ENCODE data around the gene ZNF407. TPM values are rescaled to one million over a fixed set of nuclear protein-coding genes. Genes with fewer than 3 reads are reported as not detected.
"Not testable (repeated sequence)": the region's sequence is repeated elsewhere in the genome, so short reads cannot be mapped to it uniquely, and the experiment has no call there.

Gene ZNF407
- total RNA-seq, 1 donor from 2014 or later = 31.4 TPM

DNA sequence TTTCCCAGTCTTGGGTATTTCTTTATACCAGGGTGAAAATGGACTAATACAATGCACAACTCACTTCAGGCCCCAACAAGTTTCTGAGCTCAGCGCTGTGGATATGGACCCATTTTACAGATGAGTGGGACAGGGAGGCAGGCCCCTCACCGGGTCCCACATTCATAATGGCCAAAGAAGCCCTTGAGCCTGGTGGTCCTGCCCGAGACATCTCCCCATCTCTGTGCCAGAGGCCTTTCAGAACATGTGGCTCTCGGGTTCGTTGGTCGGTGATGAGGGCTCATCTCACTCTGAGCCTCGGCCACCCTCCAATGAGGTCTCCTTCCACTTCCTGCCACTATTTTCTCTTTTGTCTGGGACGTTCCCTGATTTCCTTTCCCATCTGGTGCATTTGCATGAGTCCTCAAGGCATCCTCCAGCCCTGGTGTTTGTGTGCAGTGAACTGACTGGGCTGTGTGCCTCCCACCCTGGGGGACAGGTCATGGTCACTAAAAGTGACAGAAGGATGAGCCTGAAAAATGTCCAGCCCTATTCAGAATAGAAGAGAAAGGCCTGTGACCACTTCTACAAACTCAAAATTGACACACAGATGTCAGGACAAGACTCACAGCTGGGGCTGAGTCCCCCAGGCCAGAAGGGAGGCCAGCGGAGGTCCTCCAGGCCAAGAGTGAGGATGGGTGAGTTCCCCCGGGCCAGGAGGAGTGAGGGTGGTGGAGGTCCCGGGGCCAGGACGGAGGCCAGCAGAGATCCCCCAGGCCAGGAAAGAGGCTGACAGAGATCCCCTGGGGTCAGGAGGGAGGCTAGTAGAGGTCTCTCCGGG, 476.7 kb downstream of the ZNF407 start:
- DNase-seq = no peak

DNA sequence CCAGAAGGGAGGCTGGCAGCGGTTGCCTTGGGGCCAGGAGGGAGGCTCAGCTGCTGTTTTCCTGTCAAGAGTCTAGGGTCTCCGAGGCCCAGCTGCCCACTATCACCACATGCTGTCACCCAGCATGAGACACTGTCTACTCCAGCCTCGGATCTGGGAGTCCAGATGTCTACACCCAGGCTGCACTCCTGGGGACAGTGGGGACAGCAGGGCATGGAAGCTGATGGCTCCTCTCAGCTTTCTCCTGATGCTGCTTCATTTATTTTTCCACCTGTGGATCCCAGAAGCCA, 477.3 kb downstream of the ZNF407 start:
- no peak for DNase-seq

DNA sequence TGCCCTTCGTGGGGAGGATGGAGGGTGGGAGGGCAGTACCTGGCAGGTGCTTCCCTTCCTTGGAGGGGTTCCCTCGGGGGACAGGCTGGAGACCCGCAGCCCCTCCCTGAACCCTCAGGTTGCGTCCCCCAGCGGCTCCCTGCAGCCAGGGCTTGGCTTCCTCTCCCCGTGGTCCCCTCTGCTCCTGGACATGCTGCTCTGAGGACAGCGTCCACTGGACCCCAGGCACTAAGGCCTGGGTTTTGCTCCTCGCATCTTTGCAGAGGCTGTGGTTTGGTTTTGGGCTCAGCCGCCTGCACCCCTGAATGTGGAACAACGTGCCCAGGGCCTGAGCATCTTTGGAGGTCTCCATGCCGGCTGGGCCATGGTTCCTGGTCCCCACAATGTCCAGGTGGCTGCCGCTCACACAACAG, 477.8 kb downstream of the ZNF407 start:
- no peak for DNase-seq

DNA sequence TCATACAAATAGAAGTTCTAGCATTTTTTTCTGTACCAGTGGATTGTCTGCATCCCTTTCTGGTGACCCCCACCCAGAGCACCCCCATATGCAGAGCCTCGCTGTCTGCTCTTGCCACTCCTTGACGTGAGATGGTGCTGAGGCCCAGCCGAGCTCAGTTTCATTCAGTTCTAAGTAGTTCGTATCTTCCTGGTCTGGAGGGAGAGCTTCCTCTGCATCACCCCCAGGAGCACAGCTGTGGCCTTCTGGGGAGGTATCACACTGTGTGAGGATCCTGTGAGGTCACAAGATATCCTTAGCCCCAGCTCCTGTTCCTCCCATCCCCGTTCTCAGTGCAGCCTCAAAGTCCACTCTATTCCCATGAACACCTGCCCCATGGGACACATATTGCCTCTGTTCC, 478.6 kb downstream of the ZNF407 start:
- DNase-seq = no peak

DNA sequence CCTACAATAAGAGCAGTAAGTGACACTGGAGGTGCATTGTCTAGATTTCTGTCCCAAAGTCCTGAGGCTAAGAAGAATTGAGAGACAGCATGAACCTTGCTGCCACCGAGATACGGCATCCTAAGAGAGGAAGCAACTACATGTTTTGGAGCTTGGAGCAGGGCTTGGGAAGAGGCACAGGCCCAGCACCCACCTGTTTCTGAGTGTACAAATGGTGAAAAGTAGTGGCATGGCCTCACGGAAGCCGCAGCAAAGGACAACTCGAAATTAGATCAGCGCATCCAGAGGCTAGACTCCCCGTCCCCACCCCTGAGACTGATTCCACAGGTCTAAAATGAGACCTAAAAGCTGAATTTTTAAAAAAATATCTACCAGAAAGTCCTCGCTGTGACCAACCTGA, 483.8 kb downstream of the ZNF407 start:
- no peak for DNase-seq

DNA sequence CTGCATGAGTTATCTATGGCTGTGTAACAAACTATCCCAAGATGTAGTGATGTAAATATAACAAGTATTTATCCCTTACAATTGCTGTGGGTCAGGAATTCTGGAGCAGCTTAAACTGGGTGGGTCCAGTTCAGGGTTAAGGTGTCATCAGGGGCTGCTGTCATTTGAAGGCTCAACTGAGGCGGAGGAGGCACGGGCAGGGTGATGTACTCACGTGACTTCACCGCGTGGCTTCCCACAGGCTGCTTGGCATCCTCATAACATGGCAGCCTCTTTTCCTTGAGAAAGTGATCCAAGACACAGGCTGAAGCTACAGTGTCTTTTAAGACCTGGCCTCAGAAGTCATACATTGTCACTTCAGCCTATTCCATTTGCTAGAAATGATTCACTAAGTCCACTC, 485.5 kb downstream of the ZNF407 start:
- no peak for DNase-seq

DNA sequence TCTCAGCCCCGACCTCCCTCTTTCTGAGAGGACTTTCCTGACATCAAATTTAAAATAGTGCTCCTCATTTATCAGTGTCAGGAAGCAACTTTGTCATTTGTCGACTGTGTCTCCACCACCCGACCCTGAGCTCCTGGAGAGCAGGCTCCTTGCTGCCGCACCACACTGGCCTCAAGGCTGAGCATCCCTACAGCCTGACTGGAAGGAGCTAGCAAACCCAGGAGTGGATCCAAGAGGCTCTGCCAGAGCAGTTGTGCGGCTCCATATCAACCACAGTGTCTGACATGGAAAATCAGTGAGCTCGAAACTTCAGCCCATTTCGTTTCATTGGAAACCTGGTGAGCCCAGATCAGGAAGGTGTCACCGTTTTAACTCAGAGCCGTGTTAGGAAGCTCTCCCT, 486.1 kb downstream of the ZNF407 start:
- no peak for DNase-seq

DNA sequence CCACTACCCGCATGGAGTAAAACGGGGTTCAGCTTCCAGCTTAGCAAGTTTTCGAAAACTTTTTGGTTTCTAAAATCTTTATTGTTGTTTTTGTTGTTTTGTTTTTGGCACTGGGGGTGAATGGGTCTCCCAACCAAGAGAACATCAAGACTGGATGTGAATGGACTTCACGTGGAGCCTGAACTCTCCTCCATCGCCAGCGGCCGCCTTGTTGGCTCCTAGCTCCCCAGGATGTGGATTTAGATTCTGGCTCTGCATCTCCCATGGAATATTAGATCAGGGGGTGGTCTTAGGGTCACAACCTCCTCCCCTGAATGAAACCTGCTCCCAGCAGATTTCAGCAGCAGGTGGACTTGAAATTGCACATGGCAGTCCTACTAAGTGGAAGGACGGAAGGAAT, 488.0 kb downstream of the ZNF407 start:
- DNase-seq = not testable (repeated sequence)

DNA sequence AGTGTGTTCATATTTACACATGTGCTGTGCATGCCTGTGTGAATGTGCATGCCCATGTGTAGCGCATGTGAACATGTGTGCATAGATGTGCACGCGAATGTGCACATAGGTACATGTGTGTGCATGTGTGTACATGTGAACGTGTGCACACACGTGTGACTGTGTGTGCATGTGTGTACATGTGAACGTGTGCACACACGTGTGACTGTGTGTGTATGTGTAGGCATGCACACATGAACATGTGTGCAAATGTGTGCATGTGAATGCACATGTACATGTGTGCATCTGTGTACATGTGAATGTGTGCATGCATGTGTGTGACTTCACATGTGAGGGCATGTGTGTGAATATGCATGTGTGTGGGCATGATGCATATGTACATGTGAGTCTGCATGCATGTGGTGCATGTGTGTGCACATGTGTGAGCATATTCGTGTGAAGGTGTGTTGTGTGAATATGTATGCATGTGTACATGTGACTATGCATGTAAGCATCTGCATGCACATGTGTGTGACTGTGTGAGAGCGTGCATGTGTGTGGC, 488.9 kb downstream of the ZNF407 start:
- no peak for DNase-seq

DNA sequence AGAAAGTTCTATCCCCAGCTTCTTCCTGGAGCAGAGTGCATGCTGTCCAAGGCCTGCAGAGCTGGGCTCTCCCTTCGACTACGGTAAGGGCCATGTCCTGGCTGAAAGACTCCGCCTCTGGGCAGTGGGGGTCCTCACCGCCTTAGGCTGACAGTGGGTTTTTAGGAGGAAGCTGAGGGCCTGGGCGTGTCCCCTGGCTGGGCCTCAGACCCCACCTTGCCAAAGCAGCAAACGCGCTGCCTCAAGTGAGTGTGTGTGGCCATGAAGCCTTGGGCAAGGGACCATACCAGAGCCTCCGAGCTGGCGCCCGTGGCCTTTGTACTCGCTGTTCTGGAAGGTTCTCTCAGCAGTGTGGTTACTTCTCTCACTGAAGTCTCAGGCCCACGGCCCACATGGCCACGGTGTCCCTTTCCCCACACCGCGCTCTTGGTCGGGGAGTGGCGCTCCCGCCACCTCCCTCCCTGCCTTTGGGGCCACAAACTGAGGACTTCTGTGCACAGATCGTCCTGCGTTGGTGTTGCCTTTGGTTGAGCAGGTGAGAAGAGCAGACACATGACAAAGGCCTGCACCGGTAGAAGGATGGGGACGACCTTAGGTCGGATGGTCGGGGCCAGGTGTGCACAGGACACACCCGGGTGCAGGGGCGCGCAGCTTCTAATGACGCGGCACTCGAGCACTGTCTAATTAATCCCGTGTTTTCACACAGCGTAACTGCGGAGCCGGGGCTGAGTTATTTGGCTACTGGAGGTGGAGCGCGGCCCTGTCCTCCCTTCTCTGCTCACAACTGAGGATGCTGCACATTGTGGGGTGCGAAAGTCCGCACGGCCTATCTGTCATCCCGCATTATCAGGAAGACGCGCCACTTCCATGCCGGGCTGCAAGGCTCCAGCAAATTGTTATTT, 489.7 kb downstream of the ZNF407 start:
- DNase-seq = no peak

DNA sequence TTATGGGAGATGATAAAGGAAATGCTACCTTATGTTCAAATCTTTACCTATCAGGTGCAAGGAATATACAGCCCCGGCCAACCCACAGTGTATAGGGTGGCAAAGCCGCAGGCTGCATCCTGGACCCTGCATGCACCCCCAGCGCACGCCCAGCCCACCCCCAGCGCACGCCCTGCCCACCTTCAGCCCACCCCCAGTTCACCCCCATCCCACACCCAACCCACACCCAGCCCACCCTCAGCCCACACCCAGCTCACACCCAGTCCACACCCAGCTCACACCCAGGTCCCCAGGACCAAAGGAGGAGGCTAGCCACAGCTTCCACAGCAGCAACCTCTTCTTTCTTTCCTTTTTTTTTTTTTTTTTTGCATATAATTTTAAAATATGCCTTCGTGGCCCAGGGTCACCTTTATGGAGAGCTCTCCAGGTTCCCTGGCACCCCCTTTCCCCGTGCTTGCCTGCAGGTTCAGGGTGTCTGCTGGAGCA, 490.4 kb downstream of the ZNF407 start:
- no peak for DNase-seq

DNA sequence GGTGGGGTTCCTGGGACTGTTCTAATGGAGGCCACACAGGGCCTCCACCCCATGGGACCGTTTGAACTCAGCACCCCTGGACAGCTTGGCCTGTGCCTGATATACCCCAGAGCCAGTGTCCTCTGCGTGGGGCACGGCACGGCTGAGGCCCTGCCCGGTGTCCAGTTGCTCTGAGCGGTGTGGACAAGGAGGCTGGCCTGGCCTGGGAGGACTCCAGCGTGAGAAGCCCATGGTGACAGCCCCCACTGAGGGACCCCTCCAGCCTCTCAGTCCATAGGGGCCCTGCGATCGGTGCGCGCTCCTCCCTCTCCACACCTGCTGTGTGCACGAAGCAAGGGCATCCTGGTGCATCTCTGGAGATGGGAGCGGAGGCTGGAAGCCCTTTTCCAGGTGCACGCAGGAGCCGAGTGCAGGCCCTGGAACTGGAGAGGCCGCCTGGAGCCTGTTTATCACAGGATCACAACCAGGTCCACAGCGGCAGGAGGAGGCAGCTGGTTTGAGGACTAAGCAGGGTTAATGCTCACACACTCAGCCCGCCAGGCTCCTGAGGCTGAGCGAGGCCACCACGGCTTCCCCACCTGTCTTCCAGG, 491.0 kb downstream of the ZNF407 start:
- DNase-seq = no peak

DNA sequence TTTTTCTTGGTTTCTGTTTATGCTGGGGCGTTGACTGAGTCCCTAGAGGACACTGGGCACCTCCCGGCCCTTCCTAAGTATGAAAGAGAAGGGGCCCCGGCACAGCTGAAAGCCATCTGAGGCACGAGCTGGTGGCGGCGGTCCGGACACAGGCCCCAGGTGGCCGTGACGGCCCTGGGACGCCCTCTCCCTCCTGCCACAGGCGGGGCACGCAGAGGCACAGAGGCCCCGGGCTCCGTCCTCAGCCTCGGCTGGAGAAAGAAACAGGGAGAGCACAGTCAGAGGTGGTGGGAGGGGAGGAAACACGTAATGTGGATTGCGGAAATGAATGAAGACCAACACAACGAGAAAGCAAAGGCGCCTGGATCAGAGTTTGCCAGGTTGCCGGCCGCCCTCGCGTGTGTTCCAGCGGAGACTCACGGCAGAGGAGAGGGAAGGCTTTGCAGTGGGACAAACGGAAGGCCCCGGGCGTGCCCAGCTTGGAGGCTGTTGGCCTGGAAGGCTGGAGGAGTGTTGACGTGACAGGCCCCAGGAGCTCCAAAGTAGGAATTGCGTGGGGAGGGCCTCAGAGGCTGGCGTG, 492.2 kb downstream of the ZNF407 start:
- no peak for DNase-seq

DNA sequence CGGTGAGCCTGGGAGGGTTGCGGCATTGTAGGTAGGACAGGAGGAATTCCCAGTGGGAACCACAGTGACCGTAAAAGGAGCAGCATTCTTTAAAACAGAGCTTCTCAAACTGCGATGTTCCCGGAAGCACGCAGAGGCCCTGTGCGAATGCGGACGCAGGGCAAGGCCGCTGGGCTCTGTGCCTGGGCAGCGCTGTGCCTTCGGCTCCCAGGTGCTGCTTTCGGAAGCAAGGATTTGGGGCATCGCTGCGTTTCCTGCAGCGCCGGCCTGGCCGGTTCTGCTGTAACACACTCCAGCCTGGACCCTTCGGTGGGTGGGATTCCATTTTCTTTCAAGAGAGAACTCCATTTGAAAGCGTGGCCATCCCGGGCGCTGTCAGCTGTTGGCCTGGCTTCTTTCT, 492.7 kb downstream of the ZNF407 start:
- no peak for DNase-seq

DNA sequence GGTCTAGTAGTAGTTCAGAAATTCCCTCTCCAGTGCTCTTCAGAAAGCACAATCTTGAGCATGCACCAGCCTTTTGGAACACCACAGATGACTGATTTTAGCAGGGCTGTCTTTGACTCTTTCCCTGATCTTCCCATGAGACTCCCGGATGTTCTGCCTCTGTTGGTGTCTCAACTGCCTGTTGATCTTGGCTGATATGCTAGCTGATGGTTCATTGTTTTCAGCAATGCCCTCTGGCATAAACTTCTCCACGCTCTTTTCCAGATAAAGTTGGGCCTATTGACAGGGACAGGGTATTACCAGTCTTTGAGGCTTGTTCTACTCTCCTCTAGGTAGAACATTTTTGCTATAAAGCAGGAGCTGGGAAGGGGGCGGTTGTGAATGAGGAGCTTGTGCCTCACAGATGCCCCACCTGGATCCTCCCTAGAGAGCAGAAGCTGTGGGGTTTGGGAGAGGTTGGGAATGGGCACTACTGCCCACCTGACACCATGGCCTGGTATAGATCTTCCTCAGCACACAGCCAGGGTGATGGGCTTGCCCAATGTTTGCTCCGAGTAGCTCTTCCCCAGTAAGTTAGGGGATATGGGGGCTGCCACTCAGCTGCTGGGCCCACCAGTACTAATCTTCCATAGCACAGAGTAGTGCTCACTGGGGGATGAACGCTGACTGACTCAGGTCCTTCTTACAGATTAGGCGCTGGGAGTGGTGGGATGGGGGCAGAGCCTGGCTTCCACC, 500.0 kb downstream of the ZNF407 start:
- no peak for DNase-seq

DNA sequence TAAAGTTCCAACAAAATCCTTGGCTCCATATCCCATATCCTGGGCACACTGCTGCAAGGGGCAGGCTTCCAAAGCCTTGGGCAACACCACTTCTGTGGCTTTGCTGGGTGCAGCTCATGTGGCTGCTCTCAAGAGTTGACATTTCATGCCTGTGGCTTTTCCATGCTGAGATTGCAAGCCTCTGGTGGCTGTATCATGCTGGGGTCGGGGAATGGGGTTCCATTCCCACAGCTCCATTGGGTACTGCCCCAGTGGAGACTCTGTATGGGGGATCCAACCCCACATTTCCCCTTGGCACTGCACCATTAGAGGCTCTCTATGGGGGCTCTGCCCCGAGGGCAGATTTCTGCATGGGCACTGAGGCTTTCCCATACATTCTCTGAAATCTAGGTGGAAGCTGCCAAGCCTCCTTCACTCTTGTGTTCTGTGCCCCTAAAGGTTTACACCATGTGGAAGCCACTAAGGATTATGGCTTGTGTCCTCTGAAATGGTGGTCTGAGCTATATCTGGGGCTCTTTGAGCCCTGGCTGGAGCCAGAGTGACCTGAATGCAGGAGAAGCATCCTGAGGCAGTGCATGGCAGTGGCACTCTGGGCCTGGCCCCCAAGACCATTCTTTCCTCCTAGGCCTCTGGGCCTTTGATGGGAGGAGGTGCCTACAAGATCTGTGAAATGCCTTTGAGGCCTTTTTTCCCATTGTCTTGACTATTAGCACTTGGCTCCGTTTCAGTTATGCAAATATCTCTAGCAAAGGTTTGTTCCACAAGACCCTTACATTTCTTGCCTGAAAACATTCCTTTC, 503.4 kb downstream of the ZNF407 start:
- no peak for DNase-seq

DNA sequence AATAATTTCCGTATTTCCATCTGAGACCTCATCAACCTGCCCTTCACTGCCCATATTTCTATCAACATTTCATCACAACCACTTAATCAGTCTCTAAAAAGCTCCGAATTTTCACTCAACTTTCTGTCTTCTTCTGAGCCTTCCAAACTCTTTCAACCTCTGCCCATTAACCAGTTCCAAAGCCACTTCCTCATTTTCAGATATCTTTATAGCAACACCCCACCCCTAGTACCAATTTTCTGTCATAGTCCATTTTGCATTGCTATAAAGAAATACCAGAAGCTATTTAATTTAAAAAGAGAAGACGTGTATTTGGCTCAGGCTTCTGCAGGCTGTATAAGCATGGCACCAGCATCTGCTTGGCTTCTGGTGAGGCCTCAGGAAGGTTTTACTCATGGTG, 504.2 kb downstream of the ZNF407 start:
- no peak for DNase-seq

DNA sequence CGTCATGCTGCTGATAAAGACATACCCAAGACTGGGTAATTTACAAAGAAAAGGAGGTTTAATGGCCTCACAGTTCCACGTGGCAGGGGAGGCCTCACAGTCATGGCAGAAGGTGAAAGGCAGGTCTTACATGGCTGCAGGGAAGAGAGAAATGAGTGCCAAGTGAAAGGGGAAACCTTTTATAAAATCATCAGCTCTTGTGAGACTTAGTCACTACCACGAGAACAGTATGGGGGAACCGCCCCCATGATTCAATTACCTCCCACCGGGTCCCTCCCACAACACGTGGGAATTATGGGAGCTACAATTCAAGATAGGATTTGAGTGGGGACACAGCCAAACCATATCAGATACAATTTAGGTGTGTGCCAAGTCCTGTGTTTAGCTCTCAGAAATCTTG, 506.4 kb downstream of the ZNF407 start:
- DNase-seq = not testable (repeated sequence)

DNA sequence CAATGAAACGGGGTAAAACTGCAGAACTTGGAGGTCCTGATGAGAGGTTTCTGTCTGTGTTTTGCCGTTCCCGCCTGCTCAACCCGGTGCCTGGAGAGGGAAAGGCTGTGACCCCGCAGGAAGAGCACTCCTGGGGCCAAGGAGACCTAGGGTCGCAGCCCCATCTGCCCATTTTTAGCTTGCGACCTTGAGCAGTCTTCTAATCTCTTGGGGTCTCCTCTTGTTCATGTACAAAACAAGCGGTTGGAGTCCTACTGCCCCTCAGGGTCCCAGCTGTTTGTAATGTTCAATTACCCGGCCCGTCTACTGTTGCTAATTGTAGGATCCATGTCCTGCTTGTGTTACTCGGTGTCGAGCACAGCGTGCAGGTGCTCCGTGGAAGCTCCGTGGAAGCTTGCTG, 506.8 kb downstream of the ZNF407 start:
- no peak for DNase-seq

DNA sequence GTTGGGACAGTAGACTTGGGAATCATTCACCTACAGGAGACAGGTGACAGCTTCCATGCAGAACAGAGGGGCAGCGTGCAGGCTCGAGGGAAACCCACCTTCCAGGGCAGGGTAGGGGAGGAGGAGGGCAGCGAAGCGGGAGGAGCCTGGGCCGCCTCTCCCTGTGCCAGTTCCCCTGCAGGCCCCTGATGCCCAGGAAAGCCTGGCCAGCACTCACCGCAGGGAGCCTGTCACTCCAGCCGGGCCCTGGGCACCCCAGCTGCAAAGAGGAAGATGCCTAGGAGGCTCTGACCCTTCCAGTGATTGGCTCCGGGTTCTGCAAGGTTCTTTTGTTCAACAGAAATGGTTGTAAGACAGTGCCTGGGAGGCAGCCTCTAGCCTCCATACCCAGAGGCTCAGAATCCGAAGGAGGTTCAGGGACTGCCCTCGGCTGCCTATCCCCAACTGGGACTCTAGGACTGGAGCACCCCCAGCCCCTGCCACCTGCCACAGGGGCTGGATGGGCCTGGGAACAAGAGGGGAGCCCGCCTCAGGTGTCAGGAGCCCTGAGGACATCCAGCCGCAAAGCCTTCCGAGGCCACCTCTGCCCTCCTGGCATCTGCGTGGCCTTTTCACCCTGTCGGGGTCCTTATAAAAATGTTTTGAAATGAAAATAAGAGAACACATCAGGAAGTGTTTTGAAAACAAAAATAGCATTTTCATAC, 508.0 kb downstream of the ZNF407 start:
- DNase-seq = no peak

Data from occipital lobe (tissue), 2 donors.